ENCODE data around the gene TRAF2. TPM values are rescaled to one million over a fixed set of nuclear protein-coding genes. Genes with fewer than 3 reads are reported as not detected.

Gene TRAF2
- total and polyA plus RNA-seq, 9 of the 15 experiments (the other 6 are each of a cell fraction or from before 2014, with no cell fraction given), result 0.24 to 45.2 (median 18.0) TPM

DNA sequence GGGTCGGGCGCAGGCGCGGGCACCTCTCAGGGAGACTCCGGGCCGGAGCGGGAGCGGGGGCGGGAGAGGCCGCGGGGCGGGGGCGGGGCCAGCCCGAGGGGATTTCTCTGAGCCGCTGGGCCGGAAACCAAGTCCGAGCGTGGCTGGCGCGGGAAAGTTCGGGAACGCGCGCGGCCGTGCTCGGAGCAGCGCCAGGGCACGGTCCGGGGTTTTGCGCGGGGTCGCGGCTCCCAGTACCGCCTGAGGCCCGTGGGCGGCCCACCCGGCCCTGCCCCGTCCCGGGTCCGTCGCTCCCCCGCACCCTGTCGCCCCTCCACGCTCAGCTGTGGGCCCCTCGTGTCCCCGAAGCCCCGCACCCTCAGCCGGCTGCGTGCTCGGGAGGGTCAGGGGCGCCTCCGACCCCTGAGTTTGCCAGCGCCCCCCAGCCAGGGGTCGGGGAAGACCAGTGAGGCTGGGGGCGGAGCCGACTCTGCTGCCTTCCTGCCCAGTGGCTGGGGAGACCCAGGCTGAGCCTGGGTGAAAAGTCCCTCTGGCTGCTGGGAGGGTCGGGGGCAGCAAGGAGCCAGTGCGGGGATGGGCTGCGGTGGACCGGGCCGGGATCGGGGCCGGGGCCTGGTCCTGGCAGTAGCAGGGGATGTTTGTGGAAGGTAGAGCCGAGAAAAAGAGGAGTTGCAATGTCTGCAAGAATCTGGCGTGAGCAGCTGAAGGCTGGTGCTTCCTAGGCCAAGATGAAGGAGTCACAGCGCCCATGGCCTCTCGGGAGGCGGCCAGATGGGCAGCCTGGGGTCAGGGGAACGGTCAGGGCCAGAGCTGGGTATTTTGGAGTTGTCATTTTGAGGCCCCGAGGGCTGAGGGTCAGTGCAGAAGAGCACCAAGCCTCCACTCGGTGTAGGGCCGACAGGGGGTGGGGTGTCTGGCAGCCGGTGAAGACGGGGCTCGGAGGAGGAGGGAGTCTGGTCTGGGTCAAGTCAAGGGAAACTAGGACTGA is 588 bp downstream of the TRAF2 start (continued):
- no peak for TF ChIP-seq NR4A1 (CRISPR knock-in tag; IDR thresholded peaks at IDR 0.05)
- no peak for TF ChIP-seq NR4A1 (tag; IDR thresholded peaks at IDR 0.05)
- no peak for TF ChIP-seq ZBTB1 (CRISPR knock-in tag; IDR thresholded peaks at IDR 0.05; ENCODE audit: borderline replicate concordance, low read depth)
- no peak for TF ChIP-seq TBP (optimal IDR thresholded peaks at IDR 0.05; ENCODE audit: low read depth, low read length)
- peak; percentile 29; the same call in 1 of the 2 replicates for TF ChIP-seq THAP12 (CRISPR knock-in tag; IDR thresholded peaks at IDR 0.05)
- TF ChIP-seq CSDE1 (IDR thresholded peaks at IDR 0.05), result no peak
- TF ChIP-seq, protein P1, sequence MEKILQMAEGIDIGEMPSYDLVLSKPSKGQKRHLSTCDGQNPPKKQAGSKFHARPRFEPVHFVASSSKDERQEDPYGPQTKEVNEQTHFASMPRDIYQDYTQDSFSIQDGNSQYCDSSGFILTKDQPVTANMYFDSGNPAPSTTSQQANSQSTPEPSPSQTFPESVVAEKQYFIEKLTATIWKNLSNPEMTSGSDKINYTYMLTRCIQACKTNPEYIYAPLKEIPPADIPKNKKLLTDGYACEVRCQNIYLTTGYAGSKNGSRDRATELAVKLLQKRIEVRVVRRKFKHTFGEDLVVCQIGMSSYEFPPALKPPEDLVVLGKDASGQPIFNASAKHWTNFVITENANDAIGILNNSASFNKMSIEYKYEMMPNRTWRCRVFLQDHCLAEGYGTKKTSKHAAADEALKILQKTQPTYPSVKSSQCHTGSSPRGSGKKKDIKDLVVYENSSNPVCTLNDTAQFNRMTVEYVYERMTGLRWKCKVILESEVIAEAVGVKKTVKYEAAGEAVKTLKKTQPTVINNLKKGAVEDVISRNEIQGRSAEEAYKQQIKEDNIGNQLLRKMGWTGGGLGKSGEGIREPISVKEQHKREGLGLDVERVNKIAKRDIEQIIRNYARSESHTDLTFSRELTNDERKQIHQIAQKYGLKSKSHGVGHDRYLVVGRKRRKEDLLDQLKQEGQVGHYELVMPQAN (IDR thresholded peaks at IDR 0.05; ENCODE audit: borderline replicate concordance), result peak; percentile 67; the same call in 1 of the 2 replicates
- no peak; the same call in 1 of the 2 replicates for TF ChIP-seq SP1 (CRISPR knock-in tag; IDR thresholded peaks at IDR 0.05)
- TF ChIP-seq ZNF318 (IDR thresholded peaks at IDR 0.05; ENCODE audit: borderline replicate concordance in 1 of 2, low read depth in 1 of 2), result no peak
- peak; percentile 35; the same call in 1 of the 2 replicates for TF ChIP-seq CBX1 (IDR thresholded peaks at IDR 0.05; ENCODE audit: low read depth)
